Osteoblast (primary cell): ENCODE data around the gene SUN3. TPM values are rescaled to one million over a fixed set of nuclear protein-coding genes. Genes with fewer than 3 reads are reported as not detected.

Experiments
- DNase-seq: peaks from one replicate; pipeline ENCODE4 v3.0.0; 2011; ENCODE audit warnings: low spot score, mixed read lengths; ENCODE audit not compliant: insufficient read length; ENCODE audit errors: missing footprints
- H2AFZ ChIP-seq: 2 replicates; pipeline ENCODE4 v1.6.0; 2011; ENCODE audit warnings: mild to moderate bottlenecking, low read length
- H3K27ac ChIP-seq: 2 replicates; pipeline ENCODE4 v1.5.1; 2011; ENCODE audit warnings: mild to moderate bottlenecking, low read depth, low read length, moderate library complexity
- H3K27me3 ChIP-seq: 2 replicates; pipeline ENCODE4 v1.6.0; 2012; ENCODE audit warnings: mild to moderate bottlenecking, control low read depth, inconsistent platforms, low read length, moderate library complexity; ENCODE audit not compliant: insufficient read depth
- H3K36me3 ChIP-seq: 2 replicates; pipeline ENCODE4 v1.5.1; 2011; ENCODE audit warnings: mild to moderate bottlenecking, low read length, control low read depth, moderate library complexity; ENCODE audit not compliant: insufficient read depth
- H3K4me1 ChIP-seq: 2 replicates; pipeline ENCODE4 v1.5.1; 2011; ENCODE audit warnings: mild to moderate bottlenecking, low read length, control low read depth, moderate library complexity; ENCODE audit not compliant: insufficient read depth
- H3K4me2 ChIP-seq: 2 replicates; pipeline ENCODE4 v1.6.0; 2011; ENCODE audit warnings: mild to moderate bottlenecking, low read length; ENCODE audit not compliant: insufficient read depth
- H3K4me3 ChIP-seq: fragments of 200-600 bp; sonication (generic); 3 replicates; pipeline ENCODE4 v1.5.1; 2012; ENCODE audit warnings: mild to moderate bottlenecking, low read length, inconsistent platforms; ENCODE audit not compliant: insufficient read depth
- H3K79me2 ChIP-seq: 2 replicates; pipeline ENCODE4 v1.6.0; 2012; ENCODE audit warnings: mild to moderate bottlenecking, low read length, control low read depth, inconsistent platforms; ENCODE audit not compliant: insufficient read depth
- H3K9me3 ChIP-seq: 2 replicates; pipeline ENCODE4 v1.5.1; 2011; ENCODE audit warnings: low read depth, low read length, control low read depth
- H4K20me1 ChIP-seq: 2 replicates; pipeline ENCODE4 v1.6.0; 2012; ENCODE audit warnings: mild to moderate bottlenecking, low read length, control low read depth; ENCODE audit not compliant: insufficient read depth
- CTCF ChIP-seq: IDR thresholded peaks from 2 replicates; pipeline ENCODE4 v1.5.1; 2011; ENCODE audit warnings: mild to moderate bottlenecking, low read depth, low read length, moderate library complexity; ENCODE audit errors: extremely low read depth
- total RNA-seq: library from RNA; depleted of rRNA; stranded (reverse); fragments of >200 nt; gene quantifications from 2 replicates; pipeline ENCODE4 v1.2.3, GENCODE V29; 2012

The SUN3 gene
- total RNA-seq, 1 donor, result not detected

- Histone ChIP-seq H3K27ac (no peak overlapping the region), H3K9me3 (no peaks in the 10 kb centered on the region), H4K20me1 (no peaks in the 10 kb centered on the region), H2AFZ (no peak overlapping the region), H3K4me2 (no peak overlapping the region), H3K27me3 (no peaks in the 10 kb centered on the region), H3K4me3 (no peak overlapping the region), H3K36me3 (peaks cover 60% of the 10 kb centered on the region), H3K79me2 (no peaks in the 10 kb centered on the region), H3K4me1 (no peaks in the 10 kb centered on the region)
- no peak for DNase-seq
- TF ChIP-seq CTCF, result no peak
Measured at GRCh38 chr7:47962262-47962661, 66.6 kb downstream of the SUN3 start.

- DNase-seq, result no peak
- no peak for TF ChIP-seq CTCF
- H3K9me3 ChIP-seq, result no peaks in the 10 kb centered on the region
- no peaks in the 10 kb centered on the region for H3K79me2 ChIP-seq
- H4K20me1 ChIP-seq, result peaks cover 5% of the 10 kb centered on the region
- no peak overlapping the region for H3K4me3 ChIP-seq
- no peak overlapping the region for H3K27ac ChIP-seq
- no peak overlapping the region for H3K4me2 ChIP-seq
- peaks cover 27% of the 10 kb centered on the region for H3K36me3 ChIP-seq
- no peak overlapping the region for H2AFZ ChIP-seq
- H3K27me3 ChIP-seq, result no peaks in the 10 kb centered on the region
- H3K4me1 ChIP-seq, result peaks cover 8% of the 10 kb centered on the region
Measured at GRCh38 chr7:47957156-47957555, 71.8 kb downstream of the SUN3 start.

- Histone ChIP-seq H3K36me3 (peaks cover 21% of the 10 kb centered on the region), H4K20me1 (peaks cover 5% of the 10 kb centered on the region), H3K9me3 (no peaks in the 10 kb centered on the region), H2AFZ (no peak overlapping the region), H3K4me3 (no peak overlapping the region), H3K4me2 (no peak overlapping the region), H3K27ac (no peak overlapping the region), H3K4me1 (peaks cover 8% of the 10 kb centered on the region), H3K27me3 (no peaks in the 10 kb centered on the region), H3K79me2 (no peaks in the 10 kb centered on the region)
- no peak for DNase-seq
- no peak for TF ChIP-seq CTCF
Measured at GRCh38 chr7:47956220-47956619, 72.7 kb downstream of the SUN3 start.

GRCh38 chr7:47954231-47954911, 74.5 kb downstream of the SUN3 start:
- no peaks in the 10 kb centered on the region for H3K79me2 ChIP-seq
- peak overlapping the region; percentile 60 for H3K27ac ChIP-seq
- no peak for DNase-seq
- peaks cover 8% of the 10 kb centered on the region for H3K4me1 ChIP-seq
- H2AFZ ChIP-seq, result no peak overlapping the region
- TF ChIP-seq CTCF, result no peak
- H3K4me3 ChIP-seq, result no peak overlapping the region
- H3K9me3 ChIP-seq, result no peaks in the 10 kb centered on the region
- H4K20me1 ChIP-seq, result peaks cover 5% of the 10 kb centered on the region
- H3K4me2 ChIP-seq, result no peak overlapping the region
- no peaks in the 10 kb centered on the region for H3K27me3 ChIP-seq
- peaks cover 14% of the 10 kb centered on the region for H3K36me3 ChIP-seq
